ENCODE data around the gene C2orf76. TPM values are rescaled to one million over a fixed set of nuclear protein-coding genes. Genes with fewer than 3 reads are reported as not detected.

The C2orf76 gene
- total RNA-seq, 1 donor from 2014 or later, result 8.4 TPM

GRCh38 chr2:119384971-119385370 is 18.3 kb upstream of the C2orf76 start:
- Mint-ChIP-seq H3K27ac (no peak overlapping the region), H3K4me3 (ENCODE audit: low read depth) (no peak overlapping the region), H3K27me3 (peaks cover 7% of the 10 kb centered on the region), H3K9me3 (ENCODE audit: low read depth) (no peaks in the 10 kb centered on the region), H3K4me1 (ENCODE audit: low read depth) (peaks cover 4% of the 10 kb centered on the region), H3K36me3 (ENCODE audit: insufficient read depth) (no peaks in the 10 kb centered on the region)
- no peak for TF ChIP-seq CTCF (IDR thresholded peaks at IDR 0.05; ENCODE audit: unreplicated experiment)
- DNase-seq (ENCODE audit: low spot score, unreplicated experiment), result no peak

DNA sequence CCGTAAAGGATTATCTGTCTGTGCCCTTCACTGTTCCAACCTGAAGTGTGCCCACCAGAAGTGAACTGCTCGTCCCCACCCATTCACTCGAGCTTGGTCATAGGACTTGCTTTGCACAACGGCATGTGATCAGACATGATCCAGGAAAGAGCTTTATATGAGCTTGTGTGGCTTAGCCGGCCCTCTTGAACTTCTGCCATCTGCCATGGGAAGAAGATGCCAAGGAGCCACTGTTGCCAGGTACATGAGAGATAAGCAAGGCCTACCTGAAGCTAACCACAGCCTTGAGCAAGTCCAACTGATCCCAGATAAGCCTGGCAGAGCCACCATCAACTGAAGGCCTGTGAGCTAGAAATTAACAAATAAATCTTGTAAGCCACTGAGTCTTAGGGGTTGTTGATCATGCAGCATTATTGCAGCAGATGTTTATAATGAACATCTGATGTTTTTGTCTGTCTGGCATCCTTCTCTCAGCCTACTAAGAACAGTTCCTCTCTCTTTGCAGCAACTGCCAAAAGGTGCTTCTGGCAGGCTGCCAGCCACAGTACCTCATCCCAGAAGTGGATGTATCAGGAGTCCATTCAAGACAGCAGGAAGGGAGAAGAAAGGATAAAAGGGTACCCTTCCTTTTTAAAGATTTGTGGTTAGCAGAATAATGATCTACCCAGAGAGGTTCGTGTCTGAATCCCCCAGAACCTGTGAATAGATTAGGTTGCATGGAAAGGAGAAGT is 16.9 kb upstream of the C2orf76 start:
- TF ChIP-seq CTCF (IDR thresholded peaks at IDR 0.05; ENCODE audit: unreplicated experiment), result no peak
- no peak overlapping the region for H3K4me3 Mint-ChIP-seq (ENCODE audit: low read depth)
- H3K36me3 Mint-ChIP-seq (ENCODE audit: insufficient read depth), result no peaks in the 10 kb centered on the region
- peaks cover 7% of the 10 kb centered on the region for H3K27me3 Mint-ChIP-seq
- peaks cover 4% of the 10 kb centered on the region for H3K4me1 Mint-ChIP-seq (ENCODE audit: low read depth)
- DNase-seq (ENCODE audit: low spot score, unreplicated experiment), result no peak
- no peak overlapping the region for H3K27ac Mint-ChIP-seq
- H3K9me3 Mint-ChIP-seq (ENCODE audit: low read depth), result no peaks in the 10 kb centered on the region

DNA sequence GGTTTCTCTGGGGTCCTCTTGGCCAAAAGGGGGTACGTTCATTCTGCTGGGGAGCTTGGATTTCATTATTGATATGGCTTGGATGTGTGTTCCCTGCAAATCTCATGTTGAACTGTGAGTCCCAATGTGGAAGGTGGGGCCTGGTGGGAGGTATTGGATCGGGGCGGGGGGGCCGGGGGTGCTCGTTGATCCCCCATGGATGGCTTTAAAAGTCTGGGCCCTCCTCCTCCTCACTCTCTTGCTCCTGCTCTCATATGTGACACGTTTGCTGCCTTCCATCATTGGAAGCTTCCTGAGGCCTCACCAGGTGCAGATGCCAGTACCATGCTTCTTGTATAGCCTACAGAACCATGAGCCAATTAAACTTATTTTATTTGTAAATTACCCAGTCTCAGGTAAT is 11.9 kb upstream of the C2orf76 start:
- Mint-ChIP-seq H3K4me3 (ENCODE audit: low read depth) (no peak overlapping the region), H3K27me3 (peaks cover 3% of the 10 kb centered on the region), H3K9me3 (ENCODE audit: low read depth) (peaks cover 7% of the 10 kb centered on the region), H3K27ac (no peak overlapping the region), H3K36me3 (ENCODE audit: insufficient read depth) (peaks cover 19% of the 10 kb centered on the region), H3K4me1 (ENCODE audit: low read depth) (peaks cover 14% of the 10 kb centered on the region)
- no peak for DNase-seq (ENCODE audit: low spot score, unreplicated experiment)
- no peak for TF ChIP-seq CTCF (IDR thresholded peaks at IDR 0.05; ENCODE audit: unreplicated experiment)

- Mint-ChIP-seq H3K9me3 (ENCODE audit: low read depth) (peaks cover 11% of the 10 kb centered on the region), H3K36me3 (ENCODE audit: insufficient read depth) (peaks cover 25% of the 10 kb centered on the region), H3K27ac (no peak overlapping the region), H3K27me3 (no peaks in the 10 kb centered on the region), H3K4me3 (ENCODE audit: low read depth) (no peak overlapping the region), H3K4me1 (ENCODE audit: low read depth) (peaks cover 14% of the 10 kb centered on the region)
- no peak for TF ChIP-seq CTCF (IDR thresholded peaks at IDR 0.05; ENCODE audit: unreplicated experiment)
- no peak for DNase-seq (ENCODE audit: low spot score, unreplicated experiment)
Observed at GRCh38 chr2:119377993-119378345, 11.3 kb upstream of the C2orf76 start.

GRCh38 chr2:119377294-119377992 is 10.8 kb upstream of the C2orf76 start:
- no peak for TF ChIP-seq CTCF (IDR thresholded peaks at IDR 0.05; ENCODE audit: unreplicated experiment)
- Mint-ChIP-seq H3K27me3 (no peaks in the 10 kb centered on the region), H3K36me3 (ENCODE audit: insufficient read depth) (peaks cover 30% of the 10 kb centered on the region), H3K27ac (no peak overlapping the region), H3K4me1 (ENCODE audit: low read depth) (peaks cover 15% of the 10 kb centered on the region), H3K9me3 (ENCODE audit: low read depth) (peaks cover 14% of the 10 kb centered on the region), H3K4me3 (ENCODE audit: low read depth) (no peak overlapping the region)
- DNase-seq (ENCODE audit: low spot score, unreplicated experiment), result no peak
